Thoracic aorta (tissue), 2 donors: ENCODE results near the gene PDE6H. TPM values are rescaled to one million over a fixed set of nuclear protein-coding genes. Genes with fewer than 3 reads are reported as not detected.

ENCODE experiments used
- ATAC-seq: fragments of 150-250 bp; one replicate; pipeline ENCODE4 v1.8.0; 2017; ENCODE audit warnings: low read depth; ENCODE audit not compliant: insufficient number of reproducible peaks, low FRiP score
- DNase-seq: peaks from one replicate; pipeline ENCODE4 v3.0.0-alpha.2; 2020; ENCODE audit warnings: low spot score
- H3K27ac ChIP-seq, 2 donors: fragments of 200-600 bp; sonication (generic); 1 replicate in 1 of 2; 2 replicates in 1 of 2; pipeline ENCODE4 v1.5.1; 2016; ENCODE audit warnings: mild to moderate bottlenecking in 2 of 2, moderate library complexity in 2 of 2
- H3K27me3 ChIP-seq: fragments of 200-600 bp; sonication (generic); replicated peaks from 2 replicates; pipeline ENCODE4 v1.6.0; 2016; ENCODE audit warnings: mild to moderate bottlenecking; ENCODE audit not compliant: insufficient read depth
- H3K36me3 ChIP-seq: fragments of 200-600 bp; sonication (generic); one replicate; pipeline ENCODE4 v1.5.1; 2016
- H3K4me1 ChIP-seq, 2 donors: fragments of 200-600 bp; sonication (generic); 1 replicate in 1 of 2; 2 replicates in 1 of 2; pipeline versions ENCODE4 v1.5.1 to v1.6.0; 2016; ENCODE audit warnings: low read depth in 2 of 2, mild to moderate bottlenecking in 1 of 2; ENCODE audit not compliant: control insufficient read depth in 1 of 2
- H3K4me3 ChIP-seq: fragments of 200-600 bp; sonication (generic); 2 replicates; pipeline ENCODE4 v1.5.1; 2016; ENCODE audit warnings: mild to moderate bottlenecking
- H3K9me3 ChIP-seq: fragments of 200-600 bp; sonication (generic); 2 replicates; pipeline ENCODE4 v1.5.1; 2016
- total RNA-seq, 2 donors: library from RNA; depleted of rRNA; stranded (reverse); fragments of >200 nt; gene quantifications; one replicate each; pipeline versions ENCODE4 v1.1.0 to v1.2.3, GENCODE V29; 2016
- TF ChIP-seq, protein P1 (sequence below): fragments of 200-600 bp; sonication (generic); IDR thresholded peaks from one replicate; pipeline ENCODE4 v1.5.1; 2019; ENCODE audit warnings: antibody characterized with exemption

The PDE6H gene
- total RNA-seq, 2 donors from 2014 or later: not detected

GRCh38 chr12:14992673-14993072, 19.8 kb downstream of the PDE6H start:
- Histone ChIP-seq H3K27ac (no peak overlapping the region), H3K4me3 (no peak overlapping the region), H3K36me3 (no peaks in the 10 kb centered on the region), H3K9me3 (no peaks in the 10 kb centered on the region), H3K27me3 (no peaks in the 10 kb centered on the region), H3K4me1 (peaks cover 6 to 18% of the 10 kb centered on the region in 2 donors)
- TF ChIP-seq, protein P1, sequence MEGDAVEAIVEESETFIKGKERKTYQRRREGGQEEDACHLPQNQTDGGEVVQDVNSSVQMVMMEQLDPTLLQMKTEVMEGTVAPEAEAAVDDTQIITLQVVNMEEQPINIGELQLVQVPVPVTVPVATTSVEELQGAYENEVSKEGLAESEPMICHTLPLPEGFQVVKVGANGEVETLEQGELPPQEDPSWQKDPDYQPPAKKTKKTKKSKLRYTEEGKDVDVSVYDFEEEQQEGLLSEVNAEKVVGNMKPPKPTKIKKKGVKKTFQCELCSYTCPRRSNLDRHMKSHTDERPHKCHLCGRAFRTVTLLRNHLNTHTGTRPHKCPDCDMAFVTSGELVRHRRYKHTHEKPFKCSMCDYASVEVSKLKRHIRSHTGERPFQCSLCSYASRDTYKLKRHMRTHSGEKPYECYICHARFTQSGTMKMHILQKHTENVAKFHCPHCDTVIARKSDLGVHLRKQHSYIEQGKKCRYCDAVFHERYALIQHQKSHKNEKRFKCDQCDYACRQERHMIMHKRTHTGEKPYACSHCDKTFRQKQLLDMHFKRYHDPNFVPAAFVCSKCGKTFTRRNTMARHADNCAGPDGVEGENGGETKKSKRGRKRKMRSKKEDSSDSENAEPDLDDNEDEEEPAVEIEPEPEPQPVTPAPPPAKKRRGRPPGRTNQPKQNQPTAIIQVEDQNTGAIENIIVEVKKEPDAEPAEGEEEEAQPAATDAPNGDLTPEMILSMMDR: no peak
- DNase-seq: no peak
- no peak for ATAC-seq

DNA sequence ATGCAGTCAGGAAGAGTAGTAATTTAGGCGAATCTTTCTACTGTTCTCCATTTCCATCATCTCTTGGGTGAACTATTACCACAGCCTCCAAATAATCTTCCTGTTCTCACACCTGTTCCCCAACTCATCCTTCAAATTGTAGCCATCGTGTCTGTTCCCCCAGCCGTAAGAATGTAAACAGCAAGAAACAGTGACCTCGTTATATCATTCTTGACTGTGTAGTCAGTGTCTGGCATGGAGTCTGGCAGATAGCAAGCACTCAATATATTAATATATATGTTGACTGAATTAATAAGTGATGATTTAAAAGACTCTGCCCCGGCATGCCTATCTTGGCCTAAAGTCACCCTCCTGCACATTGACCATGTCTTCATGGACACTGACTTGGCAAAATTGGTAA, 20.3 kb downstream of the PDE6H start:
- H3K4me3 ChIP-seq: no peak overlapping the region
- no peaks in the 10 kb centered on the region for H3K36me3 ChIP-seq
- H3K27ac ChIP-seq: no peak overlapping the region
- TF ChIP-seq, protein P1: no peak
- no peaks in the 10 kb centered on the region for H3K27me3 ChIP-seq
- ATAC-seq (no peak), DNase-seq (no peak)
- H3K9me3 ChIP-seq: no peaks in the 10 kb centered on the region
- H3K4me1 ChIP-seq: peaks cover 6 to 22% of the 10 kb centered on the region in 2 donors

- no peak overlapping the region for H3K4me3 ChIP-seq
- no peaks in the 10 kb centered on the region for H3K36me3 ChIP-seq
- TF ChIP-seq, protein P1: no peak
- ATAC-seq (peak; percentile 73), DNase-seq (no peak)
- peaks cover 6 to 27% of the 10 kb centered on the region in 2 donors for H3K4me1 ChIP-seq
- peak overlapping the region in 1 of 2 donors; percentile 45 for H3K27ac ChIP-seq
- H3K9me3 ChIP-seq: no peaks in the 10 kb centered on the region
- H3K27me3 ChIP-seq: no peaks in the 10 kb centered on the region
These were observed 20.9 kb downstream of the PDE6H start for GRCh38 chr12:14993537-14994266.

DNA sequence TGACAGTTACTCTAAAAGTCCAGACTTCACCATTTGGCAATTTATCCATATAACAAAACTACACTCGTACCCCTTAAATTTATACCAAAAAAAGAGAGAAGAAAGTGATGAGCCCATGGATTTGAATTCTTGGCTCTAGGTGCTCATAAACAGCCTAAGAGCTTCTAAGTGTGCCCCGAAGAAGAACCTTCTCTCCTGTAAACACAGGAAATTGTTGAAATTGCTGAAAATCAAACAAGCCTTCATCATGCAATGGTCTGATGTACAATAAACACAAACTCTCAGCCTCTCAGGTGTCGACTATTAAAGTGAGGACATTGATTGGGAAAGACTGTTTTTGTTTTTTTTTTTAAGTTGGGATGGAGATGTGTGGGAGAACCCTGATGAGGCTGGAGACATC, 21.8 kb downstream of the PDE6H start:
- Histone ChIP-seq H3K27ac (peak overlapping the region in 1 of 2 donors; percentile 45), H3K36me3 (no peaks in the 10 kb centered on the region), H3K27me3 (no peaks in the 10 kb centered on the region), H3K4me1 (peaks cover 6 to 37% of the 10 kb centered on the region in 2 donors), H3K4me3 (no peak overlapping the region), H3K9me3 (no peaks in the 10 kb centered on the region)
- no peak for ATAC-seq
- no peak for DNase-seq
- TF ChIP-seq, protein P1: no peak

GRCh38 chr12:14995583-14996425, 23.0 kb downstream of the PDE6H start:
- peaks cover 6 to 44% of the 10 kb centered on the region in 2 donors for H3K4me1 ChIP-seq
- no peak overlapping the region for H3K4me3 ChIP-seq
- H3K27me3 ChIP-seq: no peaks in the 10 kb centered on the region
- TF ChIP-seq, protein P1: peak; percentile 63
- H3K9me3 ChIP-seq: no peaks in the 10 kb centered on the region
- no peaks in the 10 kb centered on the region for H3K36me3 ChIP-seq
- H3K27ac ChIP-seq: no peak overlapping the region
- DNase-seq: no peak
- ATAC-seq: no peak
